ENCODE results near the gene SLCO2A1. TPM values are rescaled to one million over a fixed set of nuclear protein-coding genes. Genes with fewer than 3 reads are reported as not detected.

SLCO2A1 gene
- total RNA-seq, 2 donors from 2014 or later = 26.3 to 34.8 TPM

GRCh38 chr3:133956982-133957381, 72.7 kb downstream of the SLCO2A1 start:
- TF ChIP-seq CTCF (IDR thresholded peaks at IDR 0.05) = no peak
- intact Hi-C loops (cut with DNase I) = no loop called here
- H3K27ac ChIP-seq = no peak overlapping the region

GRCh38 chr3:133956353-133956752, 73.4 kb downstream of the SLCO2A1 start:
- H3K36me3 ChIP-seq = no peaks in the 10 kb centered on the region
- no peak for DNase-seq
- no peaks in the 10 kb centered on the region for H3K9me3 ChIP-seq
- H3K4me3 ChIP-seq = no peak overlapping the region
- H3K27me3 ChIP-seq = no peaks in the 10 kb centered on the region
- intact Hi-C loops (cut with DNase I) = no loop called here
- no peak for TF ChIP-seq CTCF (IDR thresholded peaks at IDR 0.05)
- no peak overlapping the region for H3K27ac ChIP-seq
- H3K9ac ChIP-seq (ENCODE audit: low read depth in 2 of 2, low read length in 2 of 2) = no peak overlapping the region
- no peaks in the 10 kb centered on the region for H3K4me1 ChIP-seq

More at GRCh38 chr3:133956982-133957381, 72.7 kb downstream of the SLCO2A1 start:
- Histone ChIP-seq H3K36me3 (no peaks in the 10 kb centered on the region), H3K4me1 (no peaks in the 10 kb centered on the region), H3K9me3 (no peaks in the 10 kb centered on the region), H3K9ac (ENCODE audit: low read depth in 2 of 2, low read length in 2 of 2) (no peak overlapping the region), H3K27me3 (no peaks in the 10 kb centered on the region), H3K4me3 (no peak overlapping the region)
- no peak for DNase-seq

GRCh38 chr3:133955892-133956291, 73.8 kb downstream of the SLCO2A1 start:
- no peak overlapping the region for H3K9ac ChIP-seq (ENCODE audit: low read depth in 2 of 2, low read length in 2 of 2)
- no peak for TF ChIP-seq CTCF (IDR thresholded peaks at IDR 0.05)
- no peaks in the 10 kb centered on the region for H3K27me3 ChIP-seq
- no peaks in the 10 kb centered on the region for H3K9me3 ChIP-seq
- H3K36me3 ChIP-seq = no peaks in the 10 kb centered on the region
- no peak overlapping the region for H3K27ac ChIP-seq
- H3K4me3 ChIP-seq = no peak overlapping the region
- intact Hi-C loops (cut with DNase I) = no loop called here
- no peak for DNase-seq
- H3K4me1 ChIP-seq = no peaks in the 10 kb centered on the region

- no peaks in the 10 kb centered on the region for H3K36me3 ChIP-seq
- no peak overlapping the region for H3K4me3 ChIP-seq
- H3K27ac ChIP-seq = no peak overlapping the region
- no peaks in the 10 kb centered on the region for H3K9me3 ChIP-seq
- no peaks in the 10 kb centered on the region for H3K4me1 ChIP-seq
- no peak for TF ChIP-seq CTCF (IDR thresholded peaks at IDR 0.05)
- no peaks in the 10 kb centered on the region for H3K27me3 ChIP-seq
- no peak for DNase-seq
- intact Hi-C loops (cut with DNase I) = no loop called here
- H3K9ac ChIP-seq (ENCODE audit: low read depth in 2 of 2, low read length in 2 of 2) = no peak overlapping the region
Observed at GRCh38 chr3:133954717-133955360, 74.9 kb downstream of the SLCO2A1 start.

GRCh38 chr3:133953297-133953696, 76.4 kb downstream of the SLCO2A1 start:
- intact Hi-C loops (cut with DNase I) = no loop called here
- Histone ChIP-seq H3K27me3 (no peaks in the 10 kb centered on the region), H3K9ac (ENCODE audit: low read depth in 2 of 2, low read length in 2 of 2) (no peak overlapping the region), H3K4me3 (no peak overlapping the region), H3K4me1 (no peaks in the 10 kb centered on the region), H3K27ac (no peak overlapping the region), H3K9me3 (no peaks in the 10 kb centered on the region), H3K36me3 (no peaks in the 10 kb centered on the region)
- TF ChIP-seq CTCF (IDR thresholded peaks at IDR 0.05) = no peak
- no peak for DNase-seq

Measured in colonic mucosa (tissue), 4 donors.